ENCODE results near the gene FUT8. TPM values are rescaled to one million over a fixed set of nuclear protein-coding genes. Genes with fewer than 3 reads are reported as not detected.
"Not testable (repeated sequence)": the region's sequence is repeated elsewhere in the genome, so short reads cannot be mapped to it uniquely, and the experiment has no call there.

Gene FUT8
- total RNA-seq, 2 donors from 2014 or later: 9.5 to 13.5 TPM

GRCh38 chr14:65462411-65462810, 49.9 kb downstream of the FUT8 start:
- no peaks in the 10 kb centered on the region for H3K27me3 ChIP-seq
- no peak for DNase-seq (ENCODE audit: low spot score)
- no peak for TF ChIP-seq CTCF (IDR thresholded peaks at IDR 0.05)

GRCh38 chr14:65465584-65465983, 53.1 kb downstream of the FUT8 start:
- Histone ChIP-seq H3K4me1 (no peaks in the 10 kb centered on the region), H3K27ac (no peak overlapping the region), H3K4me3 (no peak overlapping the region), H3K9me3 (no peaks in the 10 kb centered on the region), H3K36me3 (no peaks in the 10 kb centered on the region), H3K27me3 (no peaks in the 10 kb centered on the region)
- TF ChIP-seq CTCF (IDR thresholded peaks at IDR 0.05): no peak
- no peak for DNase-seq (ENCODE audit: low spot score)

More at GRCh38 chr14:65462411-65462810, 49.9 kb downstream of the FUT8 start:
- Histone ChIP-seq H3K9me3 (no peaks in the 10 kb centered on the region), H3K36me3 (peaks cover 4% of the 10 kb centered on the region), H3K27ac (no peak overlapping the region), H3K4me1 (no peaks in the 10 kb centered on the region), H3K4me3 (no peak overlapping the region)

- H3K4me1 ChIP-seq; H3K4me3 ChIP-seq; H3K36me3 ChIP-seq; H3K9me3 ChIP-seq; H3K27ac ChIP-seq; DNase-seq (ENCODE audit: low spot score); H3K27me3 ChIP-seq: not testable (repeated sequence)
These were observed 55.4 kb downstream of the FUT8 start for GRCh38 chr14:65467926-65468325.

GRCh38 chr14:65469903-65470302, 57.4 kb downstream of the FUT8 start:
- Histone ChIP-seq H3K36me3 (no peaks in the 10 kb centered on the region), H3K9me3 (no peaks in the 10 kb centered on the region), H3K4me1 (no peaks in the 10 kb centered on the region), H3K4me3 (no peak overlapping the region), H3K27ac (no peak overlapping the region), H3K27me3 (no peaks in the 10 kb centered on the region)
- DNase-seq (ENCODE audit: low spot score): no peak
- TF ChIP-seq CTCF (IDR thresholded peaks at IDR 0.05): no peak

GRCh38 chr14:65470404-65470880, 57.9 kb downstream of the FUT8 start:
- H3K4me1 ChIP-seq: no peaks in the 10 kb centered on the region
- H3K4me3 ChIP-seq: no peak overlapping the region
- H3K9me3 ChIP-seq: no peaks in the 10 kb centered on the region
- no peak for DNase-seq (ENCODE audit: low spot score)
- no peak overlapping the region for H3K27ac ChIP-seq
- no peak for TF ChIP-seq CTCF (IDR thresholded peaks at IDR 0.05)
- H3K27me3 ChIP-seq: no peaks in the 10 kb centered on the region
- H3K36me3 ChIP-seq: no peaks in the 10 kb centered on the region

GRCh38 chr14:65471038-65471878, 58.7 kb downstream of the FUT8 start:
- no peak for DNase-seq (ENCODE audit: low spot score)
- no peaks in the 10 kb centered on the region for H3K27me3 ChIP-seq
- no peaks in the 10 kb centered on the region for H3K4me1 ChIP-seq
- no peaks in the 10 kb centered on the region for H3K9me3 ChIP-seq
- no peak overlapping the region for H3K4me3 ChIP-seq
- no peak for TF ChIP-seq CTCF (IDR thresholded peaks at IDR 0.05)
- no peaks in the 10 kb centered on the region for H3K36me3 ChIP-seq
- no peak overlapping the region for H3K27ac ChIP-seq
